Measurements from ENCODE around the gene POPDC3.
"Not testable (repeated sequence)": the region's sequence is repeated elsewhere in the genome, so short reads cannot be mapped to it uniquely, and the experiment has no call there.

Gene POPDC3

DNA sequence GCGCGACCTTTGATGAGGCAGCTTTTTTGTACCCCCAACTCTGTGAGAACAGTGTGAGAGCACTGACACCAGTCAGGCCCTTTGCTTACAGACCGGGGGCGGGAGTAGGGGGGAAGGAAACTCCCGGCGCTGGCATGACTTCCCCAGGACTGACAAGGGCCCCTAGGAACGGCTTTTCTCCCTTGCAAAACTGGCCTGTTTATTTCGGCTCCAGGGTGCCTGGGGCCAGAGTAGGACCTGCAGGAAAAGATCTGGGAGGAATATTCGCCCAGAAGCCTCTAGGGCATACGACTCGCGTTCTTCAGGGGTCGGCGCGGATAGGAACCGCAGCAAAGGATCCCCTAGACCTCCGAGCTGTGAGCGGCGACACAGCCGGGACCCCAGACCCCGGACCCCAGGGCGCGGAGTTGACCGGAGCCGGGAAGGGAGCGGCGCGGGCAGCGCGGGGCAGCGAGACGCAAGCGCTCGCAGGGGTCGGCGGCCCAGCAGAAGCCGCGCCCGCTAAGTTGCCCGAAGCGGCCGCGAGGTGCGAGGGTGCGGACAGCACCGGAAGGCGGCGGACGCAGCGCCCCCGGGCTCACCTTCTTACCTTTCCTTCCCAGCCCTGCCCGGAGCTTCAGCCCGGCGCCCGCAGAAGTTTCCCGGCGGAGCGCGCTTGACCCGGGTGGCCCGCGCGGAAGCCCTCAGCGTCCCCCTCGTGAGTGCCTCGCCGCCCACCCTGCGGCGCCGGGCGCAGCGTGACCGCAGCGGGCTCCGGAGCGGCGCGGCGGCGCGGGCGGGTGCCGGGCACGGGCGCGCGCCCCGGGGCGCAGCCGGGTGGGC is at the start of gene POPDC3:
POPDC3 (minus strand) TSS at position 771 of the 822 bp plus-strand sequence. CDS start 18,105 bp downstream, outside the sequence.
- DNase-seq, result no peak

DNA sequence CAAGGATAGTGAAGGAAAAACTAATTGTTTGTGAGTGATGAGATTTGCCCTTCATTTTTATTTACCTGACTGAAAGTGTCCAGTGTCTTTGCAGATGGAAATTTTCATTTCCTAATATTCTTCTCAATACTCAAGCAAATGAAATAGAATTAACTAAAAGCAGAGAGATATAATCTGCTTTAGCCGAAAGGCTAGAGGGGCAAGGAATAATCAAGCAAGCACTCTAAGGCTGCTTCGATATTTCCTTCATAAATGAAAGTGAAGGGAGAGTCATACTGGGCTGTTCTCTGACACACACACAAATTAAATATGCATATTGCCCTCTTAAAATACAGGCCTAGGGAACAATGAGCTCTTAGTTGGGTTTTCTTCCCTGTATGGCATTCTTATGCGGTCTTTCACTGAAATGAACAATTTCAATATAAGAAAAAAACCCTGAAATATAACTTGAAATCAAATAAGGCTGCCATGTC is 47.5 kb upstream of the POPDC3 start:
- DNase-seq, result no peak

GRCh38 chr6:105226598-105227294 is 46.9 kb upstream of the POPDC3 start:
- no peak for DNase-seq

DNA sequence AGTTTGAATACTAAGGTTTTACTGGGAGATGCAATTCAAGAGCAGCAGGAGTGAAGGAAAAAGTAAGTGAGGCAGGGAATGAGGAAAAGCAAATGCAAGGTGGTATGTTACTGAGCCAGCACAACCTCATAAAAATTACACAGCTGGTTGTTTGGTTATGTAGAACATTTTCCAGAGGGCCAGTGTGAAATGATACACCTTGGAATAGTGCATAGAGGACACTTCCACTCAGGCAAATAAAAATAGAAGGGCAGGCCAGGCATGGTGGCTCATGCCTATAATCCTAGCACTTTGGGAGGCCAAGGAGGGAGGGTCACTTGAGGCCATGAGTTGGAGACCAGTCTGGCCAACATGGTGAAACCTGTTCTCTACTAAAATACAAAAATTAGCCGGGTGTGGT is 43.4 kb upstream of the POPDC3 start:
- DNase-seq, result no peak

DNA sequence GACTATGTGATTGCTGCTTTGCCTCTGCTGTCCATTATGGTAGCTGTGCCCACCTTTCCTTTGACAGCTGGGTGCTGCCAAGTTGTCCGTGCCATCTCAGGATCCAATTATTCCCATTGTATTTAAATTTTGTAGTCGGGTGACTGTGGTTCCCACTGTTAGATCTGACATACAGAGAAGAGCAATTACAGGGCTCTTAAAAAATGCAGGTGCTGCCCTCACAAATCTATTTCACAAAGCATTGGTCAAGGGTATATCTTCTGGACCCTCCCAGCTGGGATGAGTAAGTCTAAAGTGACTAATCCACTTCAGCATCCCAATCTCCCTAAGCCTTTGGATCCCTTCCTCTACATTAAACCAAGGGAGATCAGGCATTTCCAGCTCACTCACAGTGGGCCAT is 41.4 kb upstream of the POPDC3 start:
- not testable (repeated sequence) for DNase-seq

DNA sequence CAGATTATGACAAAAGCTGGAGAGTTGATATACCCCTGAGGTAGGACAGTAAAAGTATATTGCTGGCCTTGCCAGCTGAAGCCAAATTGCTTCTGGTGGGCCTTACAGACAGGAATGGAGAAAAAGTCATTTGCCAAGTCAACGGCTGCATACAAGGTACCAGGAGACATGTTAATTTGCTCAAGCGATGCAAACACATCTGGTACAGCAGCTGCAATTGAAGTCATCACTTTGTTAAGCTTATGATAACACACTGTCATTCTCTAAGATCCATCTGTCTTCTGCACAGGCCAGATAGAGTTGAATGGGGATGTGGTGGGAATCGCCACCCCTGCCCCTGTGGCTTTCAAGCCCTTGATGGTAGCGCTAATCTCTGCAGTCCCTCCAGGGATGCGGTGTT is 40.4 kb upstream of the POPDC3 start:
- DNase-seq, result no peak

DNA sequence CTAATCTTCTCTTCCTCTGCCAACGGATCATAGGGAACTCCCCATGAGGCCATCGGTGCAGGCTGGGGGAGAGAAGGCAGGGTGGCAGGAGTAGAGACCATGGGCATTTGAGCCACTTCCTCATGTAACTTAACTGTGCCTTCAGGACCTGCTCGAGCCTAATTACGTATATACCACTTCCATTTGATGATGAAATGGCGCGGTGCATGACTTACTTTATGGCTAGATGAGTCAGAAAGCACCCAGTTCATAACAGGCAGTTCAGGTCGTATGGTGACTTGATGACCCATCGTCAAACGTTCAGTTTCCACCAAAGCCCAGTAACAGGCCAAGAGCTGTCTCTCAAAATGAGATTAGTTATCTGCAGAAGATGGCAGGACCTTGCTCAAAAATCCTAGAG is 39.4 kb upstream of the POPDC3 start:
- DNase-seq, result not testable (repeated sequence)

DNA sequence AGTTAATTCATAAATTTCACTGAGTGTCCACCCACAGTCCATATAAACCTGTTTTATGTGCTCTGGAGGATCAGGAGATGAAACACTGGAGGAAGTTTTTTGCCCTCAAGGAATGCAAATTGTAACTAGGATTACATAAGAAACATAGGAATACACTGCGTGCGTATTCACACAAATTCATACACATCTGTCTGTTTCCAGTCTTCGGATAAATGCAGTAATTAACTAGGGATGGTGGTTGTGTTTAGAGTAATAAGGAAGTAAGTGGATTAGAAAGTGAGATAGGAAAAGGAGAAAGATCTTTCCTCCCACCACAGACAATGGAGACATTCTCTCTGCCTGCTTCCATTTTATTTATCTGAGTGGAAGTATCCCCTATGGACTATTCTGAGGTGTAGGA is 35.7 kb upstream of the POPDC3 start:
- no peak for DNase-seq

GRCh38 chr6:105214668-105215067 is 34.9 kb upstream of the POPDC3 start:
- DNase-seq, result no peak

- DNase-seq, result no peak
Measured at GRCh38 chr6:105213272-105213671, 33.5 kb upstream of the POPDC3 start.

DNA sequence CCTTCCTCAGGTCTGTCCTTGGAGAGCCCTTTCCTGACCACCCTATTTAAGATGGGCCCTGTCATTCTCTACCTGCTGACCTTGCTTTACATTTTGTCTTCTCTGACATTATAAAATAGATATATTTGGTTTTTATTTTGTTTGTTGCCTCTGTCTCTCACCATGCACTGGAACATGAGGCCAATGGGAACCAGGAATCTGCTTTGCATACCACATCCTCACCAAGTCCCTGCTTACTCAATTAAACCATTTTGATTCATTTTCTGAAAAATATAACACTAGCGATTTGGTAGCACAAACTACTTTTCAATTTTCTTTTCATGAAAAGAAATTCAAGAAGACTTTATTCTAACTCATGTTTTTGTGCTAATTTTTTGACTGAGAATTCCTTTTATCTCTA is 32.8 kb upstream of the POPDC3 start:
- DNase-seq, result no peak

DNA sequence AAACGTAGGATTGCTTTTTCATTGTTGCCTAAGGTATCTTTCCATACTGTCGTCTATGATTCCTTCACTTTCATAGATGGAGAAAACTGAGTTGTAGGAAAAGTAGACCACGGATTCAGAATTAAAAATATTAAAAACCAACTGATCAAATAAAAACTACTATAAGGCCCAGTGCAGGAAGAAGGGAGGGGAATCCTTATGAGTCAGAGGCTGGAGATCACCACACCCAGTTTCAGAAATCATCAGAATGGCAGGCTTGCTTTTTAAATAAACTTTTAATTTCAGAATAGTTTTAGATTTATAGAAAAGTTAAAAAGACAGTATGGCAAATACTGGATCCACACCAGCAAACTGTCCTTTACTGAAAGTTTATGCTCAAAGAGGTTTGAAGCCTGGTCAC is 32.0 kb upstream of the POPDC3 start:
- no peak for DNase-seq

DNA sequence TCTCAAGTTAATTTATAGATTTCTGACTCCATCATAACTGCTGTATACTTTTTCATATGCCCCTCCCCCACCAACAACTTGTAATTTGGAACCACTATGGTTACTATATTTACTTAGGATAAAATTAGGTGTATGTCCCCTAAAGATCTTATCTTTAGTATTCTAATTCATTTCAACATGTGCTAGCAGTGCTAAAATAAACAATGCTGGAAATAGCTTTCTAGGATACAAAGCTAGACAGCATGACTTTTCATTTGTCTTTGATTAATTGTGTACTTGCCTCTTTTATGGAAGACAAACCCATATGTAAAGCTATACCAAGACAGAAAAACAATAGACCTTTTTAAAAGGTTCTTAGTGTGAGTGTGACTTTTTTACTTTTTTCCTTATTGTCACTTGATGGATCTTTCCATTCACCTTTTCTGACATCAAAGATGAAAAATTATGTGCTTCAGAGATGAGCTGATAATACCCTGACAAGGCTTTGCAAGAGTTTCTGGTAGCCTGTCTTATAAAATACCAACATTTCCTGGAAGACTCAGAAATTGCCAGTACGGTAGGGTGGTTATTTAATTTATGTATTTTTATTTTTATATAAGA is 31.2 kb upstream of the POPDC3 start:
- DNase-seq, result no peak

GRCh38 chr6:105209950-105210706 is 30.3 kb upstream of the POPDC3 start:
- no peak for DNase-seq

DNA sequence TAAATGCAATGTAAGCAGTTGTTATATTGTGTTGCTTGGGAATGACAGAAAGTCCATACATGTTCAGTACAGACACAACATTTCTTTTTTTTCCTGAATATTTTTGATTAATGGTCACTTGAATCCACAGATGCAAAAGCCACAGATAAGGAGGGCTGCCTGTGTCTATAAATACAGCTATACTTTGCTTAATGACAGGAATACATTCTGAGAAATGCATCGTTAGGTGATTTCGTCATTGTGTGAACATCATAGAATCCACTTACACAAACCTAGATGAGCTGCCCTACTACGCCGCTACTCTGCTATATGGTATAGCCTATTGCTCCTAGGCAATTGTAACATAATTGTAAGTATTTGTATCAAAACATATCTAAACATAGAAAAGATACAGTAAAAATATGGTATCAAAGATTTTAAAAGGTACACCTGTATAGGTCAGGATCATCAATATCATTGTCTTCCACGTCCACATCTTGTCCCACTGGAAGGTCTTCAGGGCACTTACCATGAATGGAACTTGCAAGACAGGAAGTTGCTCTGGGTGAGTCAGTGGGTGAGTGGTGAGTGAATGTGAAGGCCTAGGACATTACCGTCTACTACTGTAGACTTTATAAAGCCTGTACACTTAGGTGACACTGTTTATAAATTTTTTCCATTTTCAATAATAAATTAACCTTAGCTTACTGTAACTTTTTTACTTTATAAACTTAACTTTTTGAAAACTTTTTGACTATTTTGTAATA is 27.9 kb upstream of the POPDC3 start:
- no peak for DNase-seq

DNA sequence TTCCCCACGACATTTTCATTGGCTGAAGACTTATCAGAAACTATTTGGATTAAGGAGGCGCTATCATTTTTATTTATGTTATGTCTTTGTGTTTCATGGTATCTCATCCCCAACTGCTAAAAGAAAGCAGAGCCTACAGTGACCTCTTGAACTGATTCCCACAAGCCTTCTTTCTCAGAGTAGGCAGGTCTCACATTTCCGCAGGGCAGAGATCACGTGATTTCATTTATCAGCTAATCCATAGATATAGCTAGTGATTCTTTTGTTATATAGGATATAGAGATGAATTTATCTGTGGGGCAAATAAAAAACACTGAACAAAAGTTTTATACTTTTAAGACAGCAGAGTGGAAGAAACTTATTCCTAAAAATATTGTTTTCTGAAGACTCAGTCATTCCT is 25.0 kb upstream of the POPDC3 start:
- no peak for DNase-seq

DNA sequence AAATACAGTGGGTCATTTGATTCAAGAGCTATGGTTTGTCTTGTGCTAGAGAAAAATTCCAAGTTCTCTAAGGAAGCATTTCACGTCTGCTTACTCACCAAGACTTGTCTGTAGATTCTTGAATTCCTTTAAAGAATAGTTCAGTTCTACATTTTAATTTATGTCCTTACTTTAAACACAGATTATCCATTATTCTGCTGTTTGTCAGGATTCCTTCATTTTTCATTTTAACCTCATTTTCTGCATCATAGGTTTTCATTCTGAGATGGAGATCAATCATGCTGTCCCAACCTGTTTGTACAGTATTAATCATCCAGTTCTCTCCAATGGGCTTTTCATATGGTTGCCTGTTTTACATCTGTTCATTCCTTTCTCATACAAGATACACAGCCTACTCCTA is 24.5 kb upstream of the POPDC3 start:
- DNase-seq, result no peak

- no peak for DNase-seq
Measured at GRCh38 chr6:105202486-105202885, 22.7 kb upstream of the POPDC3 start.

DNA sequence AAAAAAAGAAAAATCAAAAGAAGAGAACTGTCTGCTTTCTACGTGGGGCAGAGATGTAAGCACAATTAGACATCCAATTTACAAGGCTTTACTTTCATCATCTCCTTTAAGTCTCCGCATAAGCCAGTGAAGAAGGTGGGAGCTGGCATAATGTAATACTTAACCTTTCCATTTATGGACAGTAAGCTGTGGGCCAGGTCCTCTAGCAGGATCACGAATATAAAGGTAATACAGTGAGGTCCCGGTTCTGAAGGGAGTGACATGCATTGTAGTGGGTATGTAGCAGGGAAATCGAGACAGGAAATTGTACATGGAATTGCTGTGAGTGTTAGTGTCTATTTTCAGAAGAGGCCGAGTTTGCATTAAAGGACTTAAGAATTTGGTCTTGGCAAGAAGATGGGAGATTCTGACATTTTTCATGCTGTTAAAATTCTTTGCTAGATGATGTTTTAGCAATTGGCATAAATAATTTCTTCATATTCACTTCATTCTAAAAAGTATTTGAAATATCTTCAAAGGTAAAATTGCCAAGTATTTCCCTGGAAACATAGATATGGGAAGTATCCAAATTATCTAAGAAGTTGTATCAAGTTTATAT is 20.4 kb upstream of the POPDC3 start:
- DNase-seq, result no peak

DNA sequence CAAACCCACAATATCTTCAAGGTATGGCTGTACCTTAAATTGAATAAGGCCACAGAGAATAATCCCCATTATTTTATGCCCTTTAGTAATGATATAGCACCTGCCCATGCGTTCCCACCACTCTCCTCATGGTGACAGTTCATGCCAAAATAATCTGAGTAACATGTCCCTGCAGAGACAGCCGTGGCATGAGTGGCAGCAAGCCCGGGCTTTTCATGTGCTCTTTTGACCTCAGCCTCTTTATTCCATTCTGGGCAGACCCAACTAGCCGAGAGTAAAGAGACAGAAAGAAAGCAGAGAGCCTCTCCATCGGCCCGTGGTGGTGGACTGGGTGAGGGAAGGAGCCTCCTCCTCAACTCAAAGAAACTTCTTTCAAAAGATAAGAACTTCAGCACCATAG is 19.9 kb upstream of the POPDC3 start:
- no peak for DNase-seq

GRCh38 chr6:105196076-105196475 is 16.3 kb upstream of the POPDC3 start:
- DNase-seq, result no peak

DNA sequence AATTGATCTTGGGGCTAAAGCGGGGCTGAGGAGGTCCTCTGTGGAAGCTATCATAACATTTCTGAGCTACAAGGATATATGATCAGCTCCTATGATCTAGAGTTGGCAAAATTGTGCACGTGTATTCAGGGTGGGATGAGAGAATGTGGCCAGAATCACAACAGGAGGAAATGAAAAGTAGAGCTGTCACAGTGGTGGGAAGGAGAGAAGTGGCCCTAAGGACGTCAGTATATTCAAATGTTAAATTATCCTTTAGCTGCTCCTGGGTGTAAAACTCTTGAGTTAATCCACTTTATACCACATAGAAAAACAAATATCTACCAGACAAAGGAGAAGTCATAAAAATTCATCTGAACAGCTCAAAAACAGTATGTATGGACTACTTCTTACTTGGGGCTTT is 14.8 kb upstream of the POPDC3 start:
- DNase-seq, result no peak
